HG03159 (cell line): ENCODE data around the gene TSHZ2.
"Not testable (repeated sequence)": the region's sequence is repeated elsewhere in the genome, so short reads cannot be mapped to it uniquely, and the experiment has no call there.

Source experiments
- ATAC-seq: cut with Tn5 transposase; IDR thresholded peaks from one replicate; pipeline ENCODE4 v1.9.1; 2021; ENCODE audit warnings: mild to moderate bottlenecking, moderate library complexity; ENCODE audit not compliant: unreplicated experiment

TSHZ2 gene

GRCh38 chr20:53517146-53517545 is 545.0 kb downstream of the TSHZ2 start:
- ATAC-seq: no peak

- ATAC-seq: not testable (repeated sequence)
Observed at GRCh38 chr20:53521421-53521820, 549.3 kb downstream of the TSHZ2 start.

GRCh38 chr20:53522026-53522425 is 549.9 kb downstream of the TSHZ2 start:
- no peak for ATAC-seq

- no peak for ATAC-seq
Observed at GRCh38 chr20:53522696-53523095, 550.5 kb downstream of the TSHZ2 start.

GRCh38 chr20:53523615-53524014 is 551.5 kb downstream of the TSHZ2 start:
- ATAC-seq: not testable (repeated sequence)

- ATAC-seq: no peak
Observed at GRCh38 chr20:53524589-53525312, 552.6 kb downstream of the TSHZ2 start.

GRCh38 chr20:53527196-53527595 is 555.0 kb downstream of the TSHZ2 start:
- ATAC-seq: no peak

- ATAC-seq: no peak
Observed at GRCh38 chr20:53529658-53530057, 557.5 kb downstream of the TSHZ2 start.

GRCh38 chr20:53530440-53530839 is 558.3 kb downstream of the TSHZ2 start:
- ATAC-seq: no peak

GRCh38 chr20:53532654-53533312 is 560.6 kb downstream of the TSHZ2 start:
- ATAC-seq: not testable (repeated sequence)

- ATAC-seq: no peak
Observed at GRCh38 chr20:53533500-53533899, 561.3 kb downstream of the TSHZ2 start.

GRCh38 chr20:53534037-53534436 is 561.9 kb downstream of the TSHZ2 start:
- ATAC-seq: no peak

- ATAC-seq: no peak
Observed at GRCh38 chr20:53535878-53536277, 563.7 kb downstream of the TSHZ2 start.

- ATAC-seq: not testable (repeated sequence)
Observed at GRCh38 chr20:53536382-53536781, 564.2 kb downstream of the TSHZ2 start.

GRCh38 chr20:53539516-53539915 is 567.4 kb downstream of the TSHZ2 start:
- ATAC-seq: no peak
